DOHH2 (cell line): ENCODE results near the gene ZSWIM8.

ENCODE experiments used
- H3F3A ChIP-seq: fragments of 200-600 bp; sonication (generic), shearing (Covaris generic); 2 replicates; pipeline ENCODE4 v1.6.0; 2016; ENCODE audit warnings: antibody characterized with exemption, mild to moderate bottlenecking; ENCODE audit not compliant: control insufficient read depth, insufficient read depth
- H3K27ac ChIP-seq: fragments of 200-600 bp; sonication (generic); 2 replicates; pipeline ENCODE4 v1.5.1; 2014; ENCODE audit warnings: low read depth, mild to moderate bottlenecking, low read length, moderate library complexity
- H3K27me3 ChIP-seq: fragments of 200-600 bp; sonication (generic); 2 replicates; pipeline ENCODE4 v1.6.1; 2014; ENCODE audit warnings: mild to moderate bottlenecking, low read length, mixed read lengths; ENCODE audit not compliant: control insufficient read depth
- H3K36me3 ChIP-seq: fragments of 200-600 bp; sonication (generic); 2 replicates; pipeline ENCODE4 v1.6.1; 2014; ENCODE audit warnings: mild to moderate bottlenecking, low read length, moderate library complexity, mixed read lengths; ENCODE audit not compliant: control insufficient read depth
- H3K4me1 ChIP-seq: fragments of 200-600 bp; sonication (generic); 2 replicates; pipeline ENCODE4 v1.6.1; 2014; ENCODE audit warnings: mild to moderate bottlenecking, low read length, mixed read lengths; ENCODE audit not compliant: control insufficient read depth
- H3K4me2 ChIP-seq: fragments of 200-600 bp; sonication (generic); 2 replicates; pipeline ENCODE4 v1.6.0; 2014; ENCODE audit warnings: mild to moderate bottlenecking, low read length, moderate library complexity
- H3K4me3 ChIP-seq: fragments of 200-600 bp; sonication (generic); 2 replicates; pipeline ENCODE4 v1.5.1; 2014; ENCODE audit warnings: mild to moderate bottlenecking, low read length, mixed read lengths
- H3K79me2 ChIP-seq: fragments of 200-600 bp; sonication (generic); 2 replicates; pipeline ENCODE4 v1.6.1; 2014; ENCODE audit warnings: mild to moderate bottlenecking, low read length, mixed read lengths; ENCODE audit not compliant: control insufficient read depth
- H3K9me2 ChIP-seq: fragments of 200-600 bp; sonication (generic); replicated peaks from 2 replicates; pipeline ENCODE4 v1.6.1; 2014; ENCODE audit warnings: mild to moderate bottlenecking, low read length, mixed read lengths; ENCODE audit not compliant: control insufficient read depth
- H3K9me3 ChIP-seq: fragments of 200-600 bp; sonication (generic); 2 replicates; pipeline ENCODE4 v1.6.1; 2014; ENCODE audit warnings: antibody characterized with exemption, low read length, mixed read lengths; ENCODE audit not compliant: control insufficient read depth, insufficient read depth
- H4K20me1 ChIP-seq: fragments of 200-600 bp; sonication (generic); 2 replicates; pipeline ENCODE4 v1.6.0; 2014; ENCODE audit warnings: low read depth, mild to moderate bottlenecking, antibody characterized with exemption, low read length, moderate library complexity; ENCODE audit not compliant: control insufficient read depth, insufficient read depth
- CTCF ChIP-seq: fragments of 200-600 bp; sonication (generic); IDR thresholded peaks from one replicate; pipeline ENCODE4 v1.5.1; 2014; ENCODE audit warnings: antibody characterized with exemption, mild to moderate bottlenecking, low read depth, low read length; ENCODE audit not compliant: poor library complexity, severe bottlenecking
- EZH2phosphoT487 ChIP-seq: fragments of 200-600 bp; sonication (generic); IDR thresholded peaks from 2 replicates; pipeline ENCODE4 v1.6.1; 2017; ENCODE audit warnings: borderline replicate concordance, mild to moderate bottlenecking, antibody characterized with exemption, low read length, moderate library complexity, mixed read lengths

The ZSWIM8 gene

GRCh38 chr10:73817826-73818225 is 32.4 kb downstream of the ZSWIM8 start:
- Histone ChIP-seq H3K27me3 (no peaks in the 10 kb centered on the region), H3K9me2 (no peaks in the 10 kb centered on the region), H3K9me3 (no peaks in the 10 kb centered on the region), H3K27ac (no peak overlapping the region), H3K36me3 (peaks cover 3% of the 10 kb centered on the region; the same call in 1 of the 2 replicates), H3K79me2 (no peaks in the 10 kb centered on the region), H3F3A (no peaks in the 10 kb centered on the region; the same call in 1 of the 2 replicates), H3K4me3 (no peak overlapping the region), H3K4me1 (no peaks in the 10 kb centered on the region), H3K4me2 (no peak overlapping the region), H4K20me1 (no peaks in the 10 kb centered on the region)
- TF ChIP-seq CTCF (no peak), EZH2phosphoT487 (no peak)

- Histone ChIP-seq H3K36me3 (peaks cover 3% of the 10 kb centered on the region; the same call in 1 of the 2 replicates), H3K9me3 (no peaks in the 10 kb centered on the region), H3F3A (no peaks in the 10 kb centered on the region), H4K20me1 (no peaks in the 10 kb centered on the region), H3K4me1 (no peaks in the 10 kb centered on the region), H3K79me2 (no peaks in the 10 kb centered on the region), H3K27me3 (no peaks in the 10 kb centered on the region), H3K27ac (no peak overlapping the region), H3K4me3 (no peak overlapping the region), H3K9me2 (no peaks in the 10 kb centered on the region), H3K4me2 (no peak overlapping the region)
- no peak for TF ChIP-seq CTCF
- no peak for TF ChIP-seq EZH2phosphoT487
Measured at GRCh38 chr10:73818402-73818801, 33.0 kb downstream of the ZSWIM8 start.

GRCh38 chr10:73819081-73819480 is 33.7 kb downstream of the ZSWIM8 start:
- no peak overlapping the region for H3K4me2 ChIP-seq
- H4K20me1 ChIP-seq = no peaks in the 10 kb centered on the region
- H3K9me2 ChIP-seq = no peaks in the 10 kb centered on the region
- no peak overlapping the region for H3K27ac ChIP-seq
- H3K27me3 ChIP-seq = no peaks in the 10 kb centered on the region
- no peaks in the 10 kb centered on the region for H3K79me2 ChIP-seq
- H3K9me3 ChIP-seq = no peaks in the 10 kb centered on the region
- H3K36me3 ChIP-seq = peaks cover 3% of the 10 kb centered on the region; the same call in 1 of the 2 replicates
- TF ChIP-seq EZH2phosphoT487 = no peak
- TF ChIP-seq CTCF = no peak
- H3K4me3 ChIP-seq = no peak overlapping the region
- H3K4me1 ChIP-seq = no peaks in the 10 kb centered on the region
- no peaks in the 10 kb centered on the region for H3F3A ChIP-seq
